HG03066 (cell line): ENCODE measurements around the gene TSPAN8.
"Not testable (repeated sequence)": the region's sequence is repeated elsewhere in the genome, so short reads cannot be mapped to it uniquely, and the experiment has no call there.

ENCODE experiments used
- ATAC-seq: cut with Tn5 transposase; IDR thresholded peaks from one replicate; pipeline ENCODE4 v1.9.1; 2021; ENCODE audit warnings: low read depth; ENCODE audit not compliant: unreplicated experiment

TSPAN8 gene

DNA sequence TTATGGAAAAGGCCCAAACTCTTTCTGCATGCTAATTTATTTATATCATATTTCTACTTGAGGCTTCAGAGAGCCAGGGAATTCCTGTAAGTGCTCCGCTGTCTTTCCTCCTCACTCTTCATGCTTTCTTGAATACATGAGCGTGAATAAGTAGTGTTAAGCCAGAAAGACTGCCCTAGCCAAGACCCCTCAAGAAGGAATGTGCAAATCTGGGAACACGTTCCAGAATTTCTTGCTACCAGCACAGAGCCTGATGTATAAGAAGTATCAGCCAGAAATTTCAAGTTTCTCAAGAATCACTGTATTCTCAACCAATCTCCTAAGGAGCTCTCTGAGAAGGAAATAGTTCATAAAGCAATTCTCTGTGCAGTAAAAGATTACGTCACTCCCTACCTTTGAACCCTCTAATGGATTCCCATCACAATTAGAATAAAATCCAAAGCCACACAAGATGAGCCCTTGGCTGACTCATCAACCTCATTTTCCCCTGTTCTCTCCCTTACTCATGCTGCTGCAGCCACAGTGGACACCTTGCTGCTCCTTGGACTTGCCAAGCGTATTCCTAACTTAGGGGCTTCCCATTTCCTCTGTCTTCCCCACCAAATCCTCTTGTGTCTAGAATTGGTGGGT is 6.9 kb upstream of the TSPAN8 start:
- ATAC-seq, result no peak

DNA sequence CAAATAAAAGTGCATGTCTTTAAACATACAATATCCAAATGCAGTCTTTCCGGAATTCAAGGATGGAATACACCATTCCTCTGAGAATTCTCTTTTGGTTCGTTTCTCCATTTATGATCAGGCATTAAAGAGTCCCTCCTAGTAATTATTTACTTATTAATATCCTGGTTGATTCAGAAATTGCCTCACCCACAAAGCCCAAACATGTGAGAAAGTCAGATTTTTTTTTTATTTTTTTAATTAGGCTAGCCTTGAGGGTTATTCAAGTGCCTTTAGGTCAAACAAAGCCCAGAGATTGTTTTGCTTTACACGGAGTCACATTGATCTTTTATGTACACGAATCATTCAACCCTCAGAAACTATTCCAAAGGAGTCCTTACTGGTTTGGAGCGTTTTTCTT is 6.4 kb upstream of the TSPAN8 start:
- ATAC-seq, result no peak

DNA sequence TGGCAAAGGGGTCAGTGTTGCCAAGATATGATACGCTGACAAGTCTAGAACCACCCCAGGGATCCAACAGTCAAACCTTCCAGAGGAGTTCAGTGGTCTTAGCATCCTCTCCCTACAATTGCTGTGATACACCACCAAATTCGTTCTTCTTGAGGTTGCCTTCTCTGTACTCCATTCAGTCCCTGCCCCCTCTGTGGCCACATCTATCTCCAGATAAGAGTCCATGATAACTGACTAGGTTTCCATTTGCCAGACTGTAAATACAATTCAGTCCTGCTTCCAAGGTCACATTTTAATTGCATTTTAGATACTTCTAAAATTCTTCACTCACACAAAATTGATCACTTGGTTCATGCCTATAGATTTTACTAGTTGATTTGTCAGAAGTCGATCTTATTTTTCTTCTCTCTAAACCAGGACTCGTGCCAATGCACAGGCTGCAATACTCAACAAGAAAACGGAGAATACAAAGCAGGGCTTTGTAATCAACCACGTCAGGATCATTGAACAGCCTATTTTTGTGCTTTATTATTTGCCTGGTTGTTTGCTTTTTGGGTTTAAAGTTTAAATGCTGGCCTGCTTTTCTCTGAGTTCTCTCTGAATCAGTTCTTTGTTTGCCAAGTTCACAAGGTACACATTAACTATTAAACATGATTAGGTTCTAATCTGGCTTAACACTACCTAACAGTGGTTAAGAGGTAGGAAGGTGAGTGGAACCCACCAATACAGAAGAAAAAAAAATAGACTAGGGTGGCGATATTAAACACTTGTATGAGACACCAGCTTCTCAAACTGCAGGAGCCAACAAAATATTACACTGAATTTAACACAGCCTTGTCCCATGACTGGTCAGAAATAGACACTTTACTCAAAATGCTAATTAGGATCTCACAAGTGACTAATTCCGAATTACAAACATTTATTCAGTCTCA is 5.3 kb upstream of the TSPAN8 start:
- no peak for ATAC-seq

DNA sequence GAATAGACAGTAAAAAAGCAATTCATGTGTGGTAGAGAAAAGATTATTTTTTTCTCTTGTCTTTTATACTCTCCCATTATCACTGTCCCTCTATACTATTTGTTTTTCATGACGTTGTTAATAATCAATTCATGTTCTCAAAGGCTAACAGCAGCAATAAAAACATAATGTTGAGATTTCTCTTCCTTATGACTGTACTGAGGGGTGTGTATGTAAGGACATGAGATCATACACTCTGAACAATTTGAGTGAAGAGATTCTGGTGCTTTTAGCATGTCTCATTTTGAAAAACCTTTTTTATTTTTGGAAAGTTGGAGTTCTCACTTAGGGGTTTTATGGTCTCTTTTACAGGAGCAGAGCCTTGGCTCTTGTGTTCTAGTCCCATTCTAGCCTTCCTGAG is 3.8 kb upstream of the TSPAN8 start:
- no peak for ATAC-seq

DNA sequence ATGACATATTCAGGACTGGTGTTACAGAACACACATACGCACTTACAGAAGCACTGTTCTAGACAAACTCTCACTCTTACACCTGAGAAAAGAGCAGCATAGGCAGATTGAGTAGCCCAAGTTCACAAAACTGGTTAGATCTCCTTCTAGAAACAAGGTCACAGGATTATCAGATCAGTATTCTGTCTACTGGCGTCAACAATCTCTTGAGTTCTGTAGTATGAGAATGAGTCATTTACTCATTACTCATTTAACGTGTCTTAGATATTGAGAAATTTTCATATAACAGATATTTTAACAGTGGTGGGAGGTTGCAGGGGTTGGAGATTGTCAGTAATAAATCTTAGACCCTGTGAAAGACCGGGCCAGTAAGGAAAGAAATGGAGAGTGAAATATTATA is 2.8 kb upstream of the TSPAN8 start:
- no peak for ATAC-seq

DNA sequence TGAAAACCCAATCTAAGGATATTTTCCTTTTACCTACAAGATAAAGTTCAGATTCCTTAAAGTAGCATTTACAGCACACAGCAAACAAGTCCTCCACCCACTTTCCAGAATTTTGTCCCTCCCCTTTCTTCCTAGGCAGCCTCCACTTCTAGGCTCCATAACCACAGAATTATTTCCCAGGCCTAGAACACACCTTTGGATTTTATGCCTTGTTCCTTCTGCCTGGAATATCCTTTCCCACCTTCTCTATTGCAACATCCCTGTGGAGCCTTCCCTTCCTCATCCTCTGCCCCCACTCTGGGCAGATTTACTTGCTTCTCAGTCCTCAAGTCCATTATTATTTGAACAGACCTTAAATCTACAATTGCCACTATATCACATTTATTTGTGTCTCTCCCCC is 2.1 kb upstream of the TSPAN8 start:
- ATAC-seq, result no peak

DNA sequence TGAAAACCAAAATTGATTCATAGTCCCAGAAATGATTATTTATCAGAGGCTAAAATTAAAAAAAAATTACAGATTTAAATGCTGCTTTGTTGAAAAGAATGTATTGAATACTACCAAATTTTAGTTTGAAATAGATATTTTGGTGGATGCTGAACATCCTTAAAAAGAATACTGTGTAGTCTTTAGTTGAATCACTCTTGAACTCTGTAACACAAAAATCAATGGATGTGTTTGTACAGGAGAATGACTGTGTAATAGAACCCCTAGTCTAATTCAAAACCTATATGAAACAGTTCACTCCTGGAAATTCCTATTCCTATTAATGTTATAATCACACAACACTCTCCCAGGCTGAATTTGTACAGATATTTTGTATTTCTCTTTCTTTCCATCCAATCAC is 1.5 kb upstream of the TSPAN8 start:
- ATAC-seq, result no peak

DNA sequence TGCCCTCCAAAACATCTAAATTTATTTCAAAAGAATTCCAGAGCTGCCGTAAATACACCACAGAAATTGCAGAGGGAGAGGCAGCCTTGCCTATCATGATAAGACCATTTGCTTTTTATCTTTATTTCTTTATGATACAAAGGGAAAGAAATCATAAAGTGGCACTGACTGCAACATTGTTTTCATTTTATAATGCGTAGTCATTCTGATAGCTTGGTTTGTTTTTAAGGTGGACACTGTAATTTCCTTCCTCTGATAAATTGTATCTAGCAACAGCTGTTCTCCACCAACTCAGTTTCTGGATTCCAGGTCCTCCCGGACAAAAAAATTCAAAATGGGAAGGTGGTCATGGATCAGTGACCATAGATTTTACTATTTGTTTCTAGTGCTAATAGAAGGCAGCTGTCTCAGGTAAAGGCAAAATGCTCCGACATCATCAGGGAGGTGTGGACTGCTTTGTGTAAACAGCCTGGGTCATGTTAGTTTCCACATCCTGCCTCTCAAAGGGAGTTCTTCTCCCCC is 623 bp upstream of the TSPAN8 start:
- ATAC-seq, result no peak

DNA sequence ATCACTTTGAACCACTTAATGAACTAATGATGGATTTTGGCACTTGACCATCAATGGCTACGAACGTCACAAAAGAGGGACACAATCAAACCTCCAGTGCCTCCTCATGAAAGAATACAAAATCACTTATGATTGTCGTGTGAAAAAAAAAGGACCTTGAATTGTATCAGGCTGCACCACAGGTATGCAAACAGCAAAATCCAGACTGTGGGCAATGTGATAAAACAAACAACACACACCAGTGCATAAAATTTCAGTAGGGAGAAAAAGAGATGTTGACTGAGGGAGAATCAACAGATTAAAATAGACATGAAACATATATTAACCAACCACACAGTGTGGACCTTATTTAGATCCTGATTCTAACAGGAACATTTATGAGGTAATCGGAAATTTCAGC is 2.6 kb downstream of the TSPAN8 start:
- ATAC-seq, result no peak

DNA sequence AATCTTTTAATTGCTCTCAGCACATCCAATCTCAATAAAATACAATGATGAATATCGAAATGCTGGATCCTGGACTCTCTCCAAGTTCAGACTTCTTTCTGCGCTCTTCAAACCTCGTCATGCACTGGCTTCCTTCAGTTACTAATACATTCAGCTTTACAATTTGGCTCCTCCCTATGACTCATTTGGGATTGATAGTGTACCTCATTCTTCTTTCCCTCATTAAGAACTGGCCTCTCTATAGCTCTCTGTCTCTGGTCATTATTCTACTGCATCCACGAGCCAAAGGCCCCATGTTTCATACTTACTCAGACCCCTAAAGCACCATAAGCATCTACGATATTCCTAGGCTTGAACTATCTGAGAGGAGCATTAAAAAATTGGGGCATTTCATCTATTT is 4.9 kb downstream of the TSPAN8 start:
- ATAC-seq, result no peak

DNA sequence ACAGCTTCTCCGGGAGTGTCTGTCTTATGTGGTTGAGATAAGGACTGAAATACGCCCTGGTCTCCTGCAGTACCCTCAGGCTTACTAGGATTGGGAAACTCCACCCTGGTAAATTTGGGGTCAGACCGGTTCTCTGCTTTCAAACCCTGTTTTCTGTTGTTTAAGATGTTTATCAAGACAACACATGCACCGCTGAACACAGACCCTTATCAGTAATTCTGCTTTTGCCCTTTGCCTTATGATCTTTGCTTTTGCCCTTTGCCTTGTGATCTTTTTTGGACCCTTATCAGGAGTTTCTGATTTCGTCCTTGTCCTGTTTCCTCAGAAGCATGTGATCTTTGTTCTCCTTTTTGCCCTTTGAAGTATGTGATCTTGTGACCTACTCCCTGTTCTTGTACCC is 7.8 kb downstream of the TSPAN8 start:
- ATAC-seq, result not testable (repeated sequence)

DNA sequence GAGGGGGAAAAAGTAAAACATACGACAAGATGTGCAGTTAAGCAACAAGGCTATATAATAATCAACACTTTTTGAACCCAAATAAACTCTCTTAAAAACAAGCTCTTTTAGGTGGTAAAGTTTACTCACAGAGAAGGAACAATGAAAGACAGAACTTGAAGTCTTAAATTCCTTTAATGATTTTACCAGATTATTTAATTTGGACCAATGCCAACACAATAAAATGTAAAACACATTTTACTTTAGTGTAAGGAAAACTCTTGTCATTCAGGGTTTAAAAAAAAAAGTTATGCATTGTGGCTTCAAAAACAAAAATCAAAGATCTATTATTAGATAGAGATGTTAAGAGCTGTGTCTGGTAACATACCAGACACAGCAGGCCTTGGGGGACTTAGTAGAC is 13.1 kb downstream of the TSPAN8 start:
- no peak for ATAC-seq

DNA sequence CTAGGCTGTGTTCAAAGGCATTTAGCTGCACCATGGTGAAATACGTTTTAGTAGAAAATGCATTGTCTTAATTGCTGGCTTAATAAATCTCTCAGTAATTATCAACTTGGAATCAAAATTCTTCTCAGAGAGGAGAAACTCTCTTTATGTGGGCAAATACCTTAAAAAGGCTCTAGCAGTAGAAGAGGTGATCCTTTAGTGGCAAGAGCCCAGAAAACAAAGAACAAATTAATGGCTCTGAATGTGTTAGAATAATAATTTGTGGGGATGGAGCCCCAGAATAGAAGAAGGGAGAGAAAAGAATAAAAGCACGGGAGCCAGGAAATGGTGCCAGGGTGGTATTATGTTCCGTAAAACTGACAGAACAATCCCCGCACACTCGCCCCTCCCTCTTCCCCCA is 14.8 kb downstream of the TSPAN8 start:
- ATAC-seq, result no peak

DNA sequence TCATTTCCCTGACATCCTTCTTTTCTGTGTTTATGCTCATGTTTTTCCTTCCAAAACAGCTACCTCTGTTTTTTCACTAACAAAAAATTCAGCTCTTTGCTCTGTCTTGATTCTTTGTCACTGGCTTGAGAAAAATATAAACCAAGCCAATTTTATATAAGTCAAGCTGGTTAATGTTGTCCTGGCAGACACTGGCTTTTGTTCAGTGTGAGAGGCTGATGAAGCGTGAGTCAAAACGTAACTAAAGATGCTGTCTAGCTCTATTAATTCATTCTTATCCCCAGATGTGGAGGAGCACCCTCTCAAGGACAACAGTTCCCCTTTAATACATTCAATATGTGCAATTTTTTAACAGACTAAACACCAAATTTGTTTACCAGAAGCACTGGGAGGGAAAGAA is 15.8 kb downstream of the TSPAN8 start:
- ATAC-seq, result no peak

DNA sequence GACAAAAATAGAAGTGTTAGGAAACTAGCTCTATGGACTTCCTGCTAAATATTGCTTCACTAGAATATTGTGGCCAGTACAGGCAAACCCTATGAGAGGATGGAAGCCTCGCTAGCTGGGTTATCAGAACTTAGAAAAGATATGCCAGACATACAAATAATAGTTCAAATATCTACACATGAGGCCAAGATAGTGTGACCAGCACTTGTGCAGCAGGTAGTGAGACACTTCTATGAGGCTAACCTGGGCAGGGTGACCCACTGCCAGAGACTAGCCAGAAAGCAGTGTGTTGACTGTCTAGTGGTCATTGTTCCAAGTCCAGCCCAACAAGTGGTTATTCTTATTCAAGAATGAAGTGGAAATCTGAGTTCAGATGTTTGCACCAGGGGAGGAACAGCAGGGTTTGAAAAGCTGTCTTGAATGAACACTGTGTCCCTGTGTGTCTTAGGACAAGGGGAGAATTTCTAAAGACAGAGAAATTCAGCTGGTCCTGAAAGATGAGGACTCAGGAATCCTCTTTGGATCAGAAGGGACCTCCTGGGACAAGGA is 16.3 kb downstream of the TSPAN8 start:
- ATAC-seq, result no peak

DNA sequence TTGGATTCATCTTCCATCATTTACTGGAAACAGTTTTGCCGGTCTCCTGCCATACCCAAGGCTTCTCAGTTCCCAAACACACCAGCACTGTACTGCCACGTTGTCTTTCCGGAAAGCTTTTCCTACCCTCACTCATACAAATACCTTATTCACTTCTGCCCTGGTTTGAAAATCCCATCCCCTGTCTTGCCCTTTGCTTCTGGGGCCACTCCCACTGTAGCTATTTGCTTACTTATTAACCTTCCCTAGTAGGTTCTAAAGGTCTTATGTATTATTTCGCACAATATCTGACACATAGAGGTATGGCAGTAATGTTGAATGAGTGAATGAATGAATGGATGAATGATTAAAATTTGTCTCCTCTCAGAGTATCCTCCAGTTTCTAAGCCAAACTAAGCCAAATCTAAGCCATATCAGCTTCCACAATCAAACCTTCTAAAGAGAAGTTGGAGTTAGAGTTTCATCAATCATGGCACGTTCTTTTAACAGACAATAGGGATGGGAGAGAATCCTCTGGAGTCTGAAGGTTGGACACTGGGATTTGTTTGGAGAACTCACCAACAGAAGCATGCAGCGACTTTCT is 18.6 kb downstream of the TSPAN8 start:
- no peak for ATAC-seq

DNA sequence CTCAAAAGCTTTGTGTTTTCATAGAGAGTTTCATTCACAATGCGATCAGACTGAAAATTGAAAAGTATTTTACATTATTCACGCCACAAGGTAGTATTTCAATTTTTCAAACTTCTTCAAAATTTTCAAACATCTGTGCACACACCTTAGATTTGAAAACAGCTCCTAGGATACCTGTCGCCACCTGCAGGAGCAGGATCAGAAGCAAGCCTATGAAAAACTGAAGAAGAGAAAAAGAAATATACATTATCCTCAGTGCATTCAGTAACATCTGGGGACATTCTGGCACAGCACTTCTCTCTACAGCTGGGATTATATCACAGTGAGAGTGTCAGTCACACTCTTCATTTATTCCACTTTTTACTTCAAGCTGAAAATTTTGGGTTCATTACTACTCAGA is 19.8 kb downstream of the TSPAN8 start:
- ATAC-seq, result no peak

DNA sequence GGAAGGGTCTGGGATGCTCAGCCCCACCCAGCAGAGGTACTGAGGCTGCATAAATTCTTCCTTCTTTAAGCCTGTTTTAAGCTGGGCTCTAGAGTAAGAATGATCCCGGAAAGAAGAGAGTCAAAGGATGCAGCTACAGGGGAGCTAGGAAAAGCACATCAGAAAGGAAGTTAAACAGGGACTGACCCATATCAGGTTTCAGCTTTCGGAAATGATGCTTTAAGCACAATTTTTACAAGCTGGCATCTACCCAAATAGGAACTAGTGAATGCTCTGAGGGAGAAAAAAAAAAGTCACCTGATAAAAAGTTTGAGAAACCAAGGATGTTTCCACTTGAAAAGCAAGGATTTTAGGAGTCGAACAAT is 22.0 kb downstream of the TSPAN8 start:
- no peak for ATAC-seq

DNA sequence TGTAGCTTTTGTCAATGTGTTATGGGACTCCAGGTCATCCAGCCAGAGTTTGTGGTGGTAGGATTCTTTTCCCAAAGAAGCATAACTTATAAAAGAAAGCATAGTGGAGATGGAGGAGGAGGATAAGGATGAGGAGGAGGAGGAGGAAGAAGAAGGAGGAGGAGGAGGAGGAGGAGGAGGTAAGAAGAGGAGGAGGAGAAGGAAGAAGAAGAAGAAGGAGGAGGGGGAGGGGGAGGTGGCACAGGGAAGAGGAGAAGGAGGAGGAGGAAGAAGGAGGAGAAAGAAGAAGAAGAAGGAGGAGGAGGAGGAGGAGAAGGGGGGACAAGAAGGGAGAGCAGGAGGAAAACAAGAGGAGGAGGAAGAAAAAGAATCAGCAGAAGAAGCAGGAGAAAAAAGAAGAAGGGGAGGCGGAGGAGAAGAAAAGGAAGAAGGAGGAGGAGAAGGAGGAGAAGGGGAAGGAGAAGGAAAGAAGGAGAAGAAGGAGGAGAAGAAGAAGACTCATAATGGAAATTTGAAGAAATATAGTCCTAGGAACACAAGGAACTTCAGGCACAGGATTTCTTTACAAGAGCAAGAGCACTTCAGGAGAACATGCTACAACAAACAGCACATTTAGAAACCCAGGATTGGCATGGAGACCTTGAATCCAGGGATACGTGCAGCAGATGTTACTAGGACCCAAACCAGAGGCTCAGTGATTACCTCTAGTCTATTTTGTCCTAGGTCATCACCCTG is 22.6 kb downstream of the TSPAN8 start:
- ATAC-seq, result no peak

DNA sequence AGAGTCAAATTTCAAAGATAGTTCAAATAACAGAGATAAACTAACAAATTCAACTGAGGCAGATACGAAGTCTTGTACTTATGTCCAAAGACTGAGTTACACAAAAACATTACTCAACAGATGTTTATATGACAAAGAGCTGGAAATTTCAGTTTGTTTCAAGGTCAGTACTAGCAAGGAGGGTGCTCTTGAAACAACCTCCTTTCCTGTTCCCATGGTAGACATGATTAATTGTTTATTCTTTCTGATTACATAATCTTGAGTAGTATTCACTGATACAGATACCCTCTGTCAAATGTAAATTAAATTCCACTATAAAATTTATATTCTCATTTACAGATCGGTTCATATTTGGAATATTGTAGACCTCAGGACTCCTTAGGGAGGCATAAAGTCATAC is 23.4 kb downstream of the TSPAN8 start:
- no peak for ATAC-seq
